Rectal smooth muscle tissue (tissue), 1 donor: ENCODE data around the gene BPGM.

Source experiments
- H3K27ac ChIP-seq: one replicate; pipeline ENCODE4 v1.7.0; 2013; ENCODE audit warnings: low read depth, low read length, inconsistent platforms
- H3K27me3 ChIP-seq: one replicate; pipeline ENCODE4 v1.7.0; 2013; ENCODE audit warnings: low read length; ENCODE audit not compliant: control insufficient read depth, insufficient read depth
- H3K36me3 ChIP-seq: one replicate; pipeline ENCODE4 v1.7.0; 2013; ENCODE audit warnings: low read length; ENCODE audit not compliant: control insufficient read depth, insufficient read depth
- H3K4me1 ChIP-seq: one replicate; pipeline ENCODE4 v1.7.0; 2013; ENCODE audit warnings: low read length; ENCODE audit not compliant: control insufficient read depth, insufficient read depth
- H3K4me3 ChIP-seq: one replicate; pipeline ENCODE4 v1.7.0; 2013; ENCODE audit warnings: low read length
- H3K9ac ChIP-seq: one replicate; pipeline ENCODE4 v1.7.0; 2013; ENCODE audit warnings: low read length

BPGM gene

DNA sequence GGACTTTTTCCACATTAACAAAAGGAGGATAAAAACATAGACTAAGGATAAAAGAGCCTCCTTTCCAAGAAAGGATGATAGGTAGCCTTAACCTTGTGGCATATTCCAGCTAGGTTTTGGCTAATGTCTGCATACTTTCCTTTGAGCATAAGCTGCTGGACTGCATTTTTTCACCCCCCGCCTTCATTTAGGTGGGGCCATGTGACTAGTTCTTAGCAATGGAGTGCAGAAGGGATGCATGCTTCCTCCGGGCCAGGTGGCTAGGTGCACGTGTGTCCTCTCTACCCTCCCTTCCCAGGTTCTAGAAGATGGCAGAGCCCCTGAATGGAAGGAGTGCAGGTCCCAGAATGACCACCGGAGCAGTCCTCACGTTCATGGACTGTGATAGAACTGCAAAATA is 59.8 kb downstream of the BPGM start:
- Histone ChIP-seq H3K36me3 (no peaks in the 10 kb centered on the region), H3K27ac (no peak overlapping the region), H3K4me3 (no peak overlapping the region), H3K9ac (no peak overlapping the region), H3K27me3 (no peaks in the 10 kb centered on the region), H3K4me1 (peaks cover 10% of the 10 kb centered on the region)

DNA sequence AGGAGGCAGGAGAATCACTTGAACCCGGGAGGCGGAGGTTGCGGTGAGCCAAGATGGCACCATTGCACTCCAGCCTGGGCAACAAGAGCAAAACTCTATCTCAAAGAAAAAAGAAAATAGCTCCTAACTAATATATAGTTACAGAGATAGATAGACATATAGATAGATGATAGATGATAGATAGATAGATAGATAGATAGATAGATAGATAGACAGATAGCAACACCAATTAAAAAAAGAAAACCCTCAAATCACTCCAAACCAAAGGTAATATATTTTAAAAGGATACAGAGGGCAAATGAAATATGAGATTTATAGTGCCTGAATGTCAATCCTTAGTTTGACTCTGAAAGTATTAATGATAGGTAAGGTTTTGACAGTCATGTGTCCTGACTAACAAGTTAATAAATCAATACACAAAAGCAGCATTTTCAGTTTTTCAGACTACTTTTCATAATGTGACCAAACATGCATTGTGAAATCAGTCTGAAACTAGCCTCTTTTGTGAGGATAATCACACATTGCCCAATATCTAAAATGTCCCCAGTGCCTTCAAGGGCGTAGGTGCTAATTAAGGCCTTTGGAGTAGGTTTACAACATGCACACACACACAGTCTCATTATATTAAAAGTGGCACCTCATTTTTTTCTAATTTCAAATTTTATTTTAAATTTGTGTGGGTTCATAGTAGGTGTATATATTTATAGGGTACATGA is 61.2 kb downstream of the BPGM start:
- Histone ChIP-seq H3K27ac (no peak overlapping the region), H3K9ac (no peak overlapping the region), H3K4me1 (peaks cover 10% of the 10 kb centered on the region), H3K36me3 (no peaks in the 10 kb centered on the region), H3K4me3 (no peak overlapping the region), H3K27me3 (no peaks in the 10 kb centered on the region)

DNA sequence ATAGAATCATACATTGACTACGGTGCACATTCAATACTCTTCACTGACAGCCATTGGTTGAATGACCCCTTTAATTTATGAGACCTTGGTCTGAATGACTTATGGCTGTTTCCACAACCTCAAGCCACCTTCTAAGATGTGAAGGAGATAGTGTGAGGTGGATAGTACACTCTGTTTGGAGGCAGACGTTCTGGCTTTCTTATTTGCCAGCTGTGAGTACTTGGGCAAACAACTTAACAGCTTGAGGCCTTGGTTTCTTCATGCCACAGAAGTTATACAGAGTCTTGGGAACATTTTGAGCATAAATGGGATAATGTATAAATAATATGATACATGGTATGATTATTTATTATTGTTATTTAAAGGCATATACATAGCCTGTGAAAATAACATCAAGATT is 62.0 kb downstream of the BPGM start:
- Histone ChIP-seq H3K4me3 (no peak overlapping the region), H3K4me1 (peaks cover 7% of the 10 kb centered on the region), H3K27ac (peak overlapping the region; percentile 10), H3K36me3 (no peaks in the 10 kb centered on the region), H3K9ac (no peak overlapping the region), H3K27me3 (no peaks in the 10 kb centered on the region)

DNA sequence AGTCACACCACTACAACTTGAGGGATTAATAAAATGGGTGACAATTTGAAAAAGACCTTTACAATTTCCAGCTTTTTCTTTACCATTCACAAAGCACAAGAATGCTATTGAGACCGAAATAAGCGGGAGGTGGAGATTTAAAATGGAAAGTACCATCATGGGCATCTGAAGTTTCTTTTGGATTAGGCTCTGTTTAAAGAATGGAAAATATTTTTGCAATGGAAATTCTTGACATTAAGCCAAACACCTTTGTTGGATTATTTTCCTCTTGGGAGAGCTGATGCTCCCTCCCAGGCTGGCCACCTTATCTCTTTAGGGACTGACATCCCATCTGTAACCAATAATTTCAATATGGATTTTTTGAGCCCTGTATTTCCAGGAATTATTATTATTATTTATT is 62.5 kb downstream of the BPGM start:
- H3K4me1 ChIP-seq, result peaks cover 6% of the 10 kb centered on the region
- H3K36me3 ChIP-seq, result no peaks in the 10 kb centered on the region
- no peak overlapping the region for H3K4me3 ChIP-seq
- H3K27me3 ChIP-seq, result no peaks in the 10 kb centered on the region
- H3K27ac ChIP-seq, result no peak overlapping the region
- H3K9ac ChIP-seq, result no peak overlapping the region

DNA sequence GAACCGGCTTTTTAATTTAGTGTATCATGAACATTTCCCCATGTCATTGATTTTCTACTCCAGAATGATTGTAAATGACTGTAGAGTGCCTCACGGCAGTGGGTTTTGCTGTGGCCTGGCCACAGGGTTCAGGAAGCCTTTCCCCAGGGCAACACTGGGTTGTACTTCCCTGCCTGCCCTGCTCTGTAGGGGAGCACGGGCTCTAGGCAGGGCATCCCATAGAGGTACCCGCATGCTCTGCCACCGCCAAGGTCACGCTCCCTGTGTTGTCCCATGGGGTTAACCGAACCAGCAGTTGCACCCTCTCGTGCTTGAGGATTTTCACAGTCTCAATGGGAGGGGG is 63.8 kb downstream of the BPGM start:
- Histone ChIP-seq H3K36me3 (no peaks in the 10 kb centered on the region), H3K4me1 (peaks cover 6% of the 10 kb centered on the region), H3K27me3 (no peaks in the 10 kb centered on the region), H3K27ac (no peak overlapping the region), H3K4me3 (no peak overlapping the region), H3K9ac (no peak overlapping the region)

DNA sequence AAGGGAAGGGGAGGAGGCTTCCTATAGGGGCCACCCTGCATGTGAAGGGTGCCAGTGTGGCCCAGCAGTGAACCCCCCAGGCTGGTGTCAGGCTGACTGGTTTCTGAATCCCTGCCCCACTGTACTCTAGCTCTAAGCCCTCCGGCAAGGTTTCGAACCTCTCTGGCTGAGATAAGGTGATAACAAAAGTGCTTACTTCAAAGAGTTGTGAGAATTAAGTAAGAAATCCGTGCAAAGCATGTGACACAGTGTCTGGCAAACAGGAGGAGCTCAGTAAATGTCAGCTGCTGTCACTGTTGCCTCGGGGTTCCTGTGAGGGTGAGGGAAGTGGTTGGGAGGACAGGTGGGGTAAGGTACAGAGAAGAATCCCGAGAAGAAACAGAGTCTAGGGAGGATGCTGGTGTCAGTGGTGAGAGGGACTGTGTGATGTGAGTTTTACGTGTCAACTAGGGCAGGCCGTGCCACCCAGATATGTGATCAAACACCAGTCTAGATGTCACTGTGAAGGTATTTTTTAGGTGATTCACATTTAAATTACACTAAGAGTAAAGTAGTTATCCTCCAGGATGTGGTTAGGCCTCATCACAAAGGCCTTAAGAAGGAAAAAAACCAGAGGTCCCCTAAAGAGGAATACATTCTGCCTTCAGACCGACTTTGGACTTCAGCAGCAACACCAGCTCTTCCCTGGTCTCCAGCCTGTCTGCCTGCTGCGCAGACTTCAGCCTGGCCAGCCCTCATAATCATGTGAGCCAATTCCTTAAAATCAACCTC is 64.4 kb downstream of the BPGM start:
- H3K27ac ChIP-seq, result peak overlapping the region; percentile 46
- no peak overlapping the region for H3K4me3 ChIP-seq
- no peak overlapping the region for H3K9ac ChIP-seq
- H3K36me3 ChIP-seq, result no peaks in the 10 kb centered on the region
- H3K4me1 ChIP-seq, result peaks cover 6% of the 10 kb centered on the region
- no peaks in the 10 kb centered on the region for H3K27me3 ChIP-seq

DNA sequence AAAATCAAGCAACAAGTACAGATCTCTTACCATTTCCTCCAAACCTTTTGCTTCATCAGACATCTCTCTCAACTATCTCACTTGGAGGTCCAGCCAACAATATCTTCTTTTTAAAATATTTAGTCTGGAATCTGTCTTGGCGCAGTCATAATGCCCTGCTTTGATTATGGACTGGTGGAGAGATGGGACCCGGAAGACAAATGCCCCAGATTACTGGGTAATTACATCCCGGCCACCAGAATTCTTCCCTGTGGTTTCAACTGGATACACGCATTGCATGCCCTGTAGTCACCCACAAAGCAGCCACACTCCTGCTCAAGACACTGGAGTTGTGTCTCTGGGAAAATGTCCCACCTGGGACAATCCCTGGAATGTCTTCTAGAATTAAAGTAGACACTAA is 65.5 kb downstream of the BPGM start:
- Histone ChIP-seq H3K27me3 (no peaks in the 10 kb centered on the region), H3K27ac (no peak overlapping the region), H3K9ac (no peak overlapping the region), H3K4me3 (no peak overlapping the region), H3K36me3 (no peaks in the 10 kb centered on the region), H3K4me1 (peaks cover 6% of the 10 kb centered on the region)

DNA sequence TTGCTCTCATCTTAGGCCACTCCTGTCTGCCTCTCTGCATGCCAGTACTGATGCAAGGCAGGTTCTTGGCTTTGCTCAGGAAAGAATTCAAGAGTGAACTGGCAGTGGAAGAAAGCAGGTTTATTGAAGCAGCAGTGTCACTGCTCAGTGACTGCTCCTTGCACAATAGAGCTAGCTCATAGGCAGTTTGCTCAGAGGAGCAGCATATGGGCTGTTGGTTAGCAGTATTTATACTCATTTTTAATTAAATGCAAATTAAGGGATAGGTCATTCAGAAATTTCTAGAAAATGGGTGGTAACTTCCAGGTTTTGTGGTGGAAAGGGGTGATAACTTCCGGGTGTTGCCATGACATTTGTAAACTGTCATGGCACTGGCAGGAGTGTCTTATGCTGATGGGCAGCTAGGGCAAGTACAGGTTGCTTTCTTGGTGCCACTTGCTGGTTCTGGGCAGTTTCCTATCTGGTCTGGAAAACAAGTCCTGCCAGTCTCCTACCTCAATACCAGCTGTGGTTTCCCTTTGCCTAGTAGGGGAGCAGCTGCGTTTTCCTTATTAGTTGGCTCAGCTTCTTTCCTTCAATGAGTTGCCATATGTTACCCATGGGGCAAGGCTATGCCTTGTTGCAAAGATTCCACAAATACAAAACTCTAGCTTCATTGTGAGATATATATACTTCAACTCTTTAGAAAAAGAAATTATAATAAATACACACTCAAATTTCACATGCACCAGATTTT is 68.0 kb downstream of the BPGM start:
- no peak overlapping the region for H3K4me3 ChIP-seq
- peaks cover 6% of the 10 kb centered on the region for H3K4me1 ChIP-seq
- H3K27ac ChIP-seq, result no peak overlapping the region
- no peak overlapping the region for H3K9ac ChIP-seq
- H3K36me3 ChIP-seq, result no peaks in the 10 kb centered on the region
- no peaks in the 10 kb centered on the region for H3K27me3 ChIP-seq

DNA sequence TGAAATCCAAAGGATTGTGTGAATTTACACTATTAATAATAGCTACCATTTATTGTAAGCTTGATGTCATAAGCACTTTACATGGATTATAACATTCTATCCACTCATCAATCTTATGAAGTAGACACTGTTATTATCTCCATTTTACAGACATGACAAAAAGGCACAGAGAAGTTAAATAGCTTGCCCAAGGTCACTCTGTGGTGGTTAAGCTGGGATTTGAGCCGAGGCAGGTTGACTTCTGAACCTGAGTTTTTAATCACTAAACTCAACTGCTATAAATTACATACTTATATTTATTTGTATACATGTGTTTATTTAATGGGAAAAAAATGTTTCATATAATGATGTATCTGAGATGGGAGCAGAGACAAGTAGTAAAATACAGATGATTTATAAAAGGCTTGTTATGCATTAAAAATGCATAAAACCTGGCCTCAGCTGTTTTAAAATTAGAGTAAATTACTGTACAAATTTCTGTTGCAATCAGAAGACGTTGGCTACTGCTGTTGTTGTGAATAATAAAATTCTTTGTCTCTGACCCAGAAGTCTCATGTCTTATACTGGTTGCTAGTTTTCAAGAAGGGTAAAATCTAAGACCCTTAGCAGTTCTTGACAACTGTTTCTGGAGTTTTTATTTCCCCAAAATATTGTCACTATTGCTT is 71.7 kb downstream of the BPGM start:
- Histone ChIP-seq H3K9ac (no peak overlapping the region), H3K27me3 (no peaks in the 10 kb centered on the region), H3K4me3 (no peak overlapping the region), H3K4me1 (peaks cover 15% of the 10 kb centered on the region), H3K27ac (no peak overlapping the region), H3K36me3 (no peaks in the 10 kb centered on the region)

DNA sequence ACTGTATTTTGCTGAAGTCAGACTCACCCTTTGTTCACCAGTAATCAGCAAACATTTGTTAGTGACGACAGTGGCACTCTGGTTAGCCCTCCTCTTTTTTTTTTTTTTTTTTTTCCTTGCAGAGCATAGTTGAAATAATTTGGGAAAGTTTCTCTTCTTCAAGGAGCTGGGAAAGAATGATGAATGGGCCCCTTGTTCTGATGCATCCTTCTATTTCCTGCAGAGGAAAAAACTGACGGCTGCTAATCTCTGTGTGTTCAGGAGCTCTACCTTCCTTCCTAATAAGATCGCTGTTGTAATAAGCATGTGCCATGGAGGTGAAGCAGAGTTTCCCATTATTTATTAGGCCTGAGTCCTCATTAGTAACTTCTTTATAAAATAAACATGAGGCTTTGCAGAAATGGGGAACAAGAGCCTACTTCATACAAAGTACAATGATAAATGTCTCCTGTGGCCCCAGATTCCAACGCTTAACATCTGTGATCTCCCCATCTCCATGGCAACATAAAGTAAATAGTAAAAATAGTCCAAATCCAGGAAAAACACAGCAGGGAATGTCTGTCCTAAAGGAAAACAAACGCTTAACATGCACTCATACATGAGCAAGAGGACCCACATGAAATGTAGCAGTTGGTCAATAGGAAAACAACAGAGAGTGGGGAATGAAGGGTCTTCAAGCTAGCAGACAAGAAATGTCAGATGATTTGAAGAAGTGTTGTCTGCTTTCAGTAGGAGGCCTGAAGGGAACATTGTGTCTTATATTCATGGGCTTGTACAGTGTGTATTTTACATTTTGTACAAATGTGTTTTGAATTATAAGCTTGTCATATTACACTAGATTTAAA is 73.7 kb downstream of the BPGM start:
- Histone ChIP-seq H3K27ac (peak overlapping the region; percentile 89), H3K36me3 (no peaks in the 10 kb centered on the region), H3K4me3 (no peak overlapping the region), H3K4me1 (peaks cover 29% of the 10 kb centered on the region), H3K27me3 (no peaks in the 10 kb centered on the region), H3K9ac (no peak overlapping the region)

DNA sequence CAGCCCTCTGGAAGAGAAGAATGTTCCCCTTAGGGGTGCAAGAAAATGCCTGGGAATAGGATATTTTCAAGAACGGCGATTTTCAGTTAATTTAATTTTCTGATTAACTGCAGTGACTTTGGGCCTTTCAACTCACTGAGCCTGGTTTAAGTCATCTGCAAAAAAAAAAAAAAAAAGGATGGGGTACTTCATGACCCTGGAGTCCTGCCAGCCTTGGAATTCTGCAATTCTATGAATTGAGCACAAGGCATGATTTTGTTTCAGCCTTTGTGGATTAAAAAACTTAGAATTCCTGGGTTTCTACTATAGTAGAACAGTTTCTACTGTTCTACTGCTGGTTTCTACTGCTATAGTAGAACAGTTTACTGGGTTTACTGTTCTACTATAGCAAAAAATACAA is 74.5 kb downstream of the BPGM start:
- Histone ChIP-seq H3K27me3 (no peaks in the 10 kb centered on the region), H3K4me3 (no peak overlapping the region), H3K9ac (no peak overlapping the region), H3K4me1 (peaks cover 29% of the 10 kb centered on the region), H3K27ac (peak overlapping the region; percentile 89), H3K36me3 (no peaks in the 10 kb centered on the region)
